GM18511 (cell line): ENCODE data around the gene GALNT9.
"Not testable (repeated sequence)": the region's sequence is repeated elsewhere in the genome, so short reads cannot be mapped to it uniquely, and the experiment has no call there.

Experiments
- ATAC-seq: cut with Tn5 transposase; IDR thresholded peaks from one replicate; pipeline ENCODE4 v1.9.1; 2021; ENCODE audit warnings: mild to moderate bottlenecking, moderate library complexity; ENCODE audit not compliant: unreplicated experiment

The GALNT9 gene

DNA sequence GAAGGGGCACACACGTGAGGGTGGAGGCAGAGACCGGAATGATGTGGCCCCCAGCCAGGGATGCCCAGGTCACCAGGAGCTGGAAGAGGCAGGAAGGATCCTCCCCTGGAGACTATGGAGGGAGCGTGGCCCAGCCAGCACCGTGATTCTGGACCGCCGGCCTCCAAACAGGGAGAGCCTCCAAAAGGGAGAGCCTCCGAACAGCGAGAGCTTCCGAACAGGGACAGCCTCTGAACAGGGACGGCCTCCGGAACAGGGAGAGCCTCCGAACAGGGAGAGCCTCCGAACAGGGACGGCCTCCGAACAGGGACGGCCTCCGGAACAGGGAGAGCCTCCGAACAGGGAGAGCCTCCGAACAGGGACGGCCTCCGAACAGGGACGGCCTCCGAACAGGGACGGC is 33.8 kb downstream of the GALNT9 start:
- ATAC-seq, result not testable (repeated sequence)

DNA sequence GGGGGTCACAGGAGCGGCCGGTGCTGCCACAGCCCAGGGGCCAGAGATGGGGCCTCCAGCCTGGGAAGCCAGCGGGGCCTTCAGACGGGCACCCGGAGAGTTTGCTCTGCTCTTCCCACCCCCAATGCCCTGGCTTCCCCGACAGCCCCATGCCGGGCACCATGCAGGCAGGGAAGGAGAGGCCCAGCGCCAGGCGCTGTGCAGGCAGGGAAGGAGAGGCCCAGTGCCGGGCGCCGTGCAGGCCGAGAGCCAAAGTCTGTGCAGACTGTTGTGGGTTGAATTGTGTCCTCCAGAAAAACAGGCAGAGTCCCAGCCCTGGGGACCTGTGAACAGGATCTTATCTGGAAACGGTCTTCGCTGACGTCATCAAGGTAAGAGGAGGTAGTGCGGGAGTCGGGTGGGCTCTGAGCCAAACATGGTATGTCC is 34.3 kb downstream of the GALNT9 start:
- no peak for ATAC-seq

DNA sequence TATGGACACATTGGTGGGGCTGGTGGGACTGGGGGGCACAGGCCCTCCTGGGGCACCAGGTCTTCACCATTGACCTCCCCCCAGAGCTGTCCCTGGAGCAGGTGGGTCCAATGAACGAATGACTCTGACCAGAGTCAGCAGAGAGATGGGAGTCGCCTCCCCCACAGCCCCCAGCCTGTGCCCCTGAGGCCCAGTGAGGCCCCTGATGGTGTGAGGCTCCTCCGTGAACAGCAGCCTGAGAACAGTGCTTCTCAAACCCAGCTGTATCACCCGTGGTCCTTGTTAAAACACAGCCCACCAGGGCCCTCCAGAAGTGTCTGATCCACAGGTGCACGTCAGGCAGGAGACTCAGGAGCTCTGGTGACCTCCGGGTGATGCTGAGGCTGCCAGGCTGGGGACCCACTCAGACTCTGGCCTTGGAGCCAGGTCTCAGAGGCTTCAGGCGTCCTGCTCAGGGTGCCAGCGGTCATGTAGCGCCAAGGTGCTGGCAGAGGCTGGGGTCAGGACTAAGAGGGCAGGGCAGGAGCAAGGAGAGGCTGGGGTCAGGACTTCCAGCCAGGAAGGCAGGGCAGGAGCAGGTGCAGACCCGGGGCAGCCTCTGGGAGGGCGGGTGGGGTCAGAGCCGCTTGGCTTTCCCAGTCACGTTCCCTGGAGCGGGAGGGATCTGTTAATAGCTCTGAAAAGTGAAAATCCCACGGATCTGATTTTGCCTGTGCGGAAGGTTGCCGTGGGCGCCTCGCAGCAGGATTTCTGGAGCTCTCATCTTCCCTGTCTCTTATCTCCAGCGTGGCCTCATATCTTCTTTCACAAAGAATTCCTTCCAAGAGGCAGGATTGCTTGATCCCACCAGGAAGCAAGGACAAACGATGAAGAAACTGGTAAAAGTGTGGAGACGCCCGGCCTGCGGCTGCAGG is 35.0 kb downstream of the GALNT9 start:
- ATAC-seq, result no peak

DNA sequence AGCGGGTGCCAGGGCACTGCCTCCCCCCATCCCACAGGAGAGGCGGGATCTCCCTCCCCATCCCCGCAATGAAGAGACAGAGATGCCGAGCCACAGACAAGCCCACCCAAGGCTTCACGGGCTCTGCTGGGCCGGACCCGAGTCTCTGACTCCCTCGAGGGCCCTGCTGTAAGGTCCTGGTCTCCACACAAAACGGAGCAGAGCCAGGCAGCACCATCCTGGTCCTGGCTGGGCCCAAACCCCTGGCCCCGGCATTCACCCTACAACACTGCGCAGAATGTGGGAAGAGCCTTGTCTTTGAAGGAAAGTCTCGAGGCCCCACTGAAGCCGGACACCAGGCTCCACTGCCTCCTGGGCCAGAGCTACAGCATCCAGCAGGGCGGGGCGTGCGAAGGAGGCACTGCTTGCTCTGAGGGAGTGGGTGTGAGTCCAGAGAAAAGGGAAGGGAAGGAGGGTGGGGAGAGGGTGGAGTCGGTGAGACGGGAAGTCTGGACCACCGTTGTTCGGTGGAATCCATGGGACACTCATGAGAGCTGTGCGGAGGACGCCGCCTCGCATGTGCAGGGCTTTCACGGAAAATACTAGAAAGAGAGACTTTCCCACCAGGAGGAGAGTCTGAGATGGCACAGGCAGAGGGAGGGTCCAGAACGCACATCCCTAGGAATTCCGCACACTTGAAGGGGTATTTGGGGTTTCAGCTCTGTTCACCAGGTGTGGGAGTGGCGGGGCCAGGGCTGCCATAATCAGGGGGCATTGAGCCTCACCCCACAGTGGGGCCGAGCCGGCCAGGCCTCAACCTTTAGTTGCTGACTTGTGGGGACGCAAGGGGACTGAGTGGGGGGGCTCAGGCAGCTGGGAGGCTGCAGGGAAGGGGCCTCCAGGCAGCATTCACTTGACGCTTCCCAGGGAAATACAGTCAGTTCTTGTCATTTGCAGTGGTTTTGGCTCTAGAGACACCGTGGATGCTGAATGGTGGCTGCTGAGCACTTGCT is 36.8 kb downstream of the GALNT9 start:
- ATAC-seq, result no peak

DNA sequence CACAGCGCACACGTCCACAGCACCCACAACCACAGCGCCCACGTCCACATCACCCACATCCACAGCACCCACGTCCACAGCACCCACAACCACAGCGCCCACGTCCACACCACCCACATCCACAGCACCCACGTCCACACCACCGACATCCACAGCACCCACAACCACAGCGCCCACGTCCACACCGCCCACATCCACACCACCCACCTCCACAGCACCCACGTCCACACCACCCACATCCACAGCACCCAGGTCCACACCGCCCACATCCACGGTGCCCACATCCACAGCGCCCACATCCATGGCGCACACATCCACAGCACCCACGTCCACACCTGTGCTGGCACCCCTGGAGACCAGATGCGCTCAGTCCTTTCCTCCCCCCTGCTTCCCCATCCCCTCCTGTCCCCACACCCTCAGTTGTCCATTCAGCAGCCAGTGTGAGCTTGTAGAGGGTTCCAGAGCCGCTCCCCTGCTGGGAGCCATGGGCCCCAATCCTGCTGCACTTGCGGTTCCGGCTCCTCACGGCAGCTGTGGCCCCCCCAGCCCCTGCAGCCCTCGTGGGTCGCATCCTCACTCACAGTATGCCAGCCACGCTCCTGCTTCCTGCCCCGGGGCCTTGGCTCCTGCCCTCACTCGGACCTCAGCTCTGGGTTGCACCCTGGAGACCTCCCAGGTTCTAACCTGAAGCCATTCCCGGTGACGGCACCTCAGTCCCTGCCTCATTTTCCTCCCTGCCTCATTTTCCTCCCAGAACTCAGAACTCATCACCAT is 37.8 kb downstream of the GALNT9 start:
- no peak for ATAC-seq

DNA sequence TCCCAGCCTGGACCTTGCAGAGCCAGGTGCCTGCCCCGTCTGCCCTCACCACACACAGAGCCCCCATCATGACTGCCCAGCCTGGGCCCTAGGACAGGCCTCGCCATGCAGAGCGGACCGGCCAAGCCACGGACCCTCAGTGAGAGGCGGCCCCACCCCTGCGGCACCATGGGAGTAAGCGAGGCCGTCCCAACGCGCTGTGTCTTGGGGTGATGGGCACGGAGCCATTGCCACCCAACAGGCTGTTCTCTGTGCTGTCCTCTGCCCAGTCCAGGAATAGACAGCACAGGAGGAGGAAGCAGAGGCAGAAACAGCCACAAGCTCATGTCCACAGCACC is 39.2 kb downstream of the GALNT9 start:
- ATAC-seq, result no peak

DNA sequence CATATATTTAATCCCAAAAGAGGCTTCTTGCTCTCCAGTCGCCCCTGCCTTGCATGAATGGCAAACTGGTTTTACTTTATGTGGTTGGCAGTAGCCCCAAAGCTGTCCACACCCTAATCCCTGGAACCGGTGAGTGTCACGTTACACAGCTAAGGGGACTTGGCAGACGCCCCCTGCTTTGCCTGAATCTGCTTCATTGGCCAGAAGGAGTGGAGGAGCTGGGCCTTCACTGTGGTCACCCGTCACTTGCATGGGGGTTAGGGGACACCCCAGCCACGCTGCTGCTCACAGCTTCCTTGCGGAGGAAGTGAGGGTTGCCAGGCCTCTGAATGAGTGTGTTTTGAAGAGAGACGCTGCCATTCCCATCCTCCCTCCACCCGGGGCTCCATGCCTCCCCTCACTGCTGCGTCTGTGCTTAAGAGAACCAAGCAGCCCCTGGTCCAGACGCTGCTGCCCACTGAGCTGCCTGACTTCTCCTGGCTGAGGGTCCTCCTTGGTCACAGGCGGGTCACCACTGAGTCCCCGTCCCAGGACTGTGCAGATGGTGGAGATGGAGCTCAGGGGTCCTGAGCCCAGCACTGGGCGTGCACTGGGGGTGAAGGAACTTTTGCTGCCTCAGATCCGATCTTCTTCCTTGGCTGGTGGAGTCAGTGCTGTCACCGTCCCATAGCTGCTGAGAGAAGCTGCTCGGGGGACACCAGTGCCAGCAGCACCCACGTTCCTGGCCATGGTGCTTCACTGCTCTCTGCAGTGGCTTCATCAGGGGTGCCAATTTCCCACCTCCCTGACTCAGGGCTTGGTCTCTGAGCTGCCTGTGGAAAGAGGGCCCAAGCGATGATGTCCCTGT is 39.8 kb downstream of the GALNT9 start:
- ATAC-seq, result no peak

DNA sequence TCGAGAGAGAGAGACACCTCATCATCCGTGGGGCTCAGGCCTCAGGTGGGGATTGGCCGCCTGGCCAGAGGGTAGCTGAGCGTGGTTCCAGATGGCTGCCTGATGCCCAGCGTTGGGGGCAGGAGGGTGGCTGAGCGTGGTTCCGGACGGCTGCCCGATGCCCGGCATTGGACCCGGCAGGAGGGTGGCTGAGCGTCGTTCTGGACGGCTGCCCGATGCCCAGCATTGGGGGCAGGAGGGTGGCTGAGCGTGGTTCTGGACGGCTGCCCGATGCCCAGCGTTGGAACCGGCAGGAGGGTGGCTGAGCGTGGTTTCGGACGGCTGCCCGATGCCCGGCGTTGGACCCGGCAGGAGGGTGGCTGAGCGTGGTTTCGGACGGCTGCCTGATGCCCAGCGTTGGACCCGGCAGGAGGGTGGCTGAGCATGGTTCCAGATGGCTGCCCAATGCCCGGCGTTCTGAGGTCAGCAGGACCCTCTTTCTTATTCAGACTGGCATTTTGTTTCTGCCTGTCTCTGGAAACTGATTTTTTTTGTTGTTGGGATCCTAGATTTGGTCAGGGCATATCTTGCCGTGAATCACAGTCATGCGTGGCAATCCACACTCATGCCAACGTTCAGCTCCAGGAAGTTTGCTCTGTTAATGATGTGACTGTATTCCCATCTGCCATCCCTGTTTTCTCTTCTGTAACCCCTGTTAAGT is 40.7 kb downstream of the GALNT9 start:
- ATAC-seq, result no peak

DNA sequence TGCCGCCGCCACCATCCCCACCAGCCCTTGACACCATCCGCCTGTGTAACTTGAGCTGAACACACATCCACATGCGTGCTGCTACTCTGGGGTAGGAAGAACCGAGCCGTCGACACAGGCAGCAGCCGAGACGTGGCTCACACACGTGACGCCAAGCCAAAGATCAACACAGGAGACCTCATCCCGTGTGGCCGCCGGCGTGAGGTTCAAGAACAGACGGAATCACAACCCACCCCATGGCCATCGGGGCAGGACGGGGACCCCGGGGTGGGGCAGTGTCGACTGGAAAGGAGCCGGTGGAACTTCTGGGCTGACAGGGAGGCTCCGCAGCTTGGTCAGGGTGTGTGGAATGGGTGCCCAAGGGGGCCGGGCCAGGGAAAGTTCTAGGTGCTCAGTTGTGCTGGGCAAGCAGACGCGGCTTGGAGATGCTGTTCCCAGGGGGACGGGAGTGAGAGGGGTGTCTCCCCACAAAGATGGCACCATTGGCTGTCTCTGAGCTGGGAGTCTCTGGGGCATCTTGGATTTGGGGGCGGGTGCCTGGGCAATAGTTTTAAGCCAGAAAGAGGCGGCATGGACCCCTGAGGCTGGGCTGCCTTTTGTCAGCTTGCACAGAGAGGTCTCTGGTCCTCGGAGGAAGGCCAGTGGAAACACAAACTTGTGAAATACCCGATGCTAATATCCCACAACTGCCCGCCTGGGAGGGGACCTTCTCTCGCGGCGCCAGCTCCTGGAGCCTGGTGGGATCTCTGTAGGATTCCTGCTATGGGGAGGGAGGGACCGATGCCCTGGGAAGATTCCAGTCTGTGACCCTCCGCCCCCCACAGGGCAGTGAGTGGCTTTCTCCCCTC is 41.8 kb downstream of the GALNT9 start:
- no peak for ATAC-seq

DNA sequence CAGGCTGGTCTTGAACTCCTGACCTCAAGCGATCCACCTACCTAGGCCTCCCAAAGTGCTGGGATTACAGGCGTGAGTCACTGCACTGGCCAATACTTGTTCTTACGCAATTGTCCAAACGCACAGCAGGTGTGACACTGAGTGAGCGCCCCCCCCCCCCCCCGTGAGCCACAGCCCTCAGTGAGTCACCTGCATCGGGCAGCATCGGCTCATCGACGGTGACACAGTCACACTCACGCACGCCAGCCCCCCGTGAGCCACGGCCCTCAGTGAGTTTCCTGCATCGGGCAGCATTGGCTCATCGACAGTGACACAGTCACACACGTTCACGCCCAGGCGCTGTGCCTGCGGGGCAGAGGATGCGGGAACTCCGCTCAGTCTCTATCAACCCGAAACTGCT is 42.5 kb downstream of the GALNT9 start:
- no peak for ATAC-seq

DNA sequence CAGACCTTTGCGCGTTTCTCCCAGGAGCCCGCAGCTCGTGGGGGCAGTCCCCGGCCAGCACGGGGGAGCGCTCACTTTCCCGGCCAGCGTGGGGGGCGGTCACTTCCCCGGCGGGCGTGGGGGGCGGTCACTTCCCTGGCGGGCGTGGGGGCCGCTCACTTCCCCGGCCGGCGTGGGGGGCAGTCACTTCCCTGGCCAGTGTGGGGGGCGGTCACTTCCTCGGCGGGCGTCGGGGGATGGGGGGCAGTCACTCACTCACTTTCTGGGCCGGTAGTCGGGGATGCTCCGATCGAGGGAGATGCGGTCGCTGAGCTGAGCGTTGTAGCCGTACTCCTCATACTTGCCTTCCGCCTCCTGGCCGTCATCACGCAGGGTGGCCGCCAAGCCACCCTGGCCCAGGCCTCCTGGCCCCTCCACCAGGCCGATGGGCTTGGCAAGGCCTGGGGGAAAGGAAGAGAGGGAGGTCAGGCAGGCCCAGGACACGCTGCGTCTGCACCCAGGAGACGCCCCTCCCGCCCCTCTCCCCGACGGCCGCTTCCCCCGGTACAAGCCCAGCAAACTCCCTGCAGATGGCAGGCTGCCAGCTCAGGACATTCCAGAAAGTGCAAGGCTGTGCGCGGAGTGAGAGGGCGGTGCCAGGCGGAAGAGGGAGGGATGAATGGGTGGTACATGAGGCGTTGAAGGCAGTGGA is 43.3 kb downstream of the GALNT9 start:
- ATAC-seq, result no peak

DNA sequence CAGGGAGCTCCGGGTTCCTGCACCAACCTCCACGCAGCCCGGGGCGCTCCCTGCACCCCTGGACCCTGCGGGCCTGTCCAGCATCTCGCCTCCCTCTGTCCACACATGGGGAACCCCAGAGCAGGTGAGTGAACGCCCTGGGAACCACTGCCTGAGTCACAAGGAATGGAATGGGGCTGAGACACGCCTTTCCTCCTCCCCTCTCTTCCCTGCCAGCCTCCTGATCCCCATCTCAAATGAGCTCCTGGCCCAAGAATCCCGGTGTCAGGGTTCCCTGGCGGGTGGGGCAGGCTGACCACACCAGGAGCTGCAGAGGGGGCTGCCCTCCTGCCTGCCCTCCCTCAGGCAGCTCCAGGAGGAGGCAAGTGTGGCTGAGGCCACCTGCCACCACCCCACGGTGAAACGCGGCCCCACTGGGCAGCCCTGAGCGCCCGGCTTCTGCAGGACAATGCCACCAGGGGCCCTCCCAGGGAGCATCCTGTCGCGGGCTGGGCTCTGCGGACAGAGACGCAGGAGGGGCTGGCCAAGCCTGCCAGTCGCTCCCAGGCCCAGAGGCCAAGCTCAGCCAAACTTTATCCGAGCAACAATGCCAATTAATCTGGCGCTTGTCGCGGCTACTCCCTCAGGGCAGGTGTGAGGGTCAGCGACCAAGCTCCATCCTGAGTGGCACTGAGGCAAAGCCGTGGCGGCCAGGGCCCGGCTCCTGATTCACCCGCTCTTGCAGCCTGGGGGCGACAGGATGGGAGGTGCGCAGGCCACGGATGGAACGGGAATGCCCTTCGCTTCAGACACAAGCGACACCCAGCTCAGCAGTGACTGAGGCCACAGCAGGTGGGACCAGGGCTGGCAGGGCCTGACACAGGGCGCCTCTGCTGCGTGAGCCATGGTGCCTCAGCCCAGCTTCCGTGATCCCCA is 44.3 kb downstream of the GALNT9 start:
- ATAC-seq, result no peak

DNA sequence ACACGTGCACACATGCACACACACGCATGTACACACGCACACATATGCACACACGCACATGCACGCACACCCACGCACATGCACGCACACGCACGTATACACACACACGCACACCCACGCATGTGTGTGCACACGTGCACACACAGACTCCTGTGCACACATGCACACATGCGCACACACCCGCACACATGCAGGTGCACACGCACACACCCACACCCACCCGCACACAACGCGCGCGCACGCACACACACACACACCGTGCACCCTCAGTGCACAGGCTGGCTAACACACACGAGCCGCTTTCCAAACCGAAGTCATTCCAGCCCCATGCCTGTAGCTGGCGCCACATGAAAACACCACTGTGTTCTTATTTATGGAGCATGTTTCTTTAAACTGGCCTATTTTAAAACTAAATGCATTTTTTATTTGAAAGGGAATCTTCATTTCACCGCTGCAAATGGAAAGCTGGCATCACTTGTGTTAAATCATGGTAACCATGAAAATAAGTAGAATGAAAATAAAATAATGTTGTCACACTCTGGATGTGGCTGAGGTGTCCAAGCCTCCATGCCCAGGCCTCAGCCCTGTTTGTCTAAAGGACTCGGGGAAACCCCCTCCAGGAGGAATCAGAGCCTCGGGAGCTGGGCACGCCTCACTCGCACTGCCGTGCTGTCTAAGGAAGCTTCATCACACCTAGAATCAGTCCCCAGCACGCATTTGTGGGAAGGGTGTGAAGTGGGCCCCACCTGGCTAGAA is 45.1 kb downstream of the GALNT9 start:
- ATAC-seq, result no peak

DNA sequence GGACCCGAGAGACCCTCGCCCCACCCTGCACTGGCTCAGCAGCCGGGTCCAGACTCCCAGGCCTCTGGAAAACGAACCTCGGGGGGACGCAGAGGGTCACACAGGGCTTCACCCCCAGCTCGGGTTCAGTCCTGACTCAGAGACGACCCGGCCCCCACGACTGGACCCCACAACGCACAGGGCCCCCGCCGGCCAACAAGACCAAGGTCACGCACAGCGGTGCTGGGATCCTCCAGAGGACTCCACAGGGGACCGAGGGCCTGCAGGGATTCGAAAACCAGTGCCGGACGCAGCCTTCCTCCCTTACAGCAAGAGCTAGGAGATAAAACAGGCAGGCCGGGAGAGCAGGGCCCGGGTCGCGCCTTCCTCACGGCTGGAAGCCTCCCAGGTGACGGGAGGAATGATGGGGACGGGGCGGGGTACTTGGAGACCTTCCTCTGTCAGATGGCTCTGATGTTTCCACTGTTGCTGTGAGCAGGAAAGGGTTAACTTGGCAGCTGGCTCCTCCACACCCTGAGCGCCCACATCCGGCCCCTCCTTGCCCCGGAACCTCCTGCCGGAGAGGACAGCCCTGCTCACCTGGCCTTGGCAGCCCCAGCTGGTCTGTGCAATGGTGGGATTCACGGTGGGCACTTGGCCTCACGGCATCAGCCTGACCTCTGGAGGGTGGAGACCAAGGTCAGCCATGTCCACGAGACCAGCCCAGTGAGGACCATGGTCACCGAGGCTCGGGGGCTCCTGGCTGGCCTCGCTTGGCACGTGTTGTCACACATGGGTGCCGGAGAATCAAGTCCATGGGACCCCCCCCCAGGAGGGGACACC is 46.2 kb downstream of the GALNT9 start:
- no peak for ATAC-seq
